Measurements from ENCODE around the gene C1QL1.

DNA sequence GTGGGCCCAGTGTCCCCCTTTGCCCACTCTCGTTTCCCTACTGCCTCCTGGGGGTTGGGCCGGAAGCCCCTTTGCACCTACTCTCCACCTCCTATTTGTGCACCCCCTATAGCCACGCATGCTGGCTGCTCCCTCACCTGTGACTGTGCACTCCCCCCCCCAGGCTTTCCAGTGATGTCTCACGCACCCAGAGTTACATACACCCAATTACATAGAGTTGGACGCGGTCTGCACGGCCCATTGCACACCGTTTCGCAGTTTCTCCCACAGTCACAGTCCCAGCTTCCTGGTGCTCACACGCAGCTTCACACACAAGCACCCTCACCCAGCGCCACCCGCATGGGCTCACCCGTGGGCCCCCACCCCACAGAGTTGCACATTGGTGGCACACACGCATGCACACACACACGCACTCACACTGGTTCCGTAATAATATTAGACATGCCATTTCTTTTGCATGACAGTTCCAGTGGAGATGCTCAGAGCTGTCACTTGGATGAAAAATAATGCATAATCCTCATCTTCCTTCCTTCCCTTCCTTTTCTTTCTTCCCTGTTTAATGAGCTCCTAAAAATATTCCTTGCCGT, 21.5 kb upstream of the C1QL1 start:
- TF ChIP-seq, protein P1, sequence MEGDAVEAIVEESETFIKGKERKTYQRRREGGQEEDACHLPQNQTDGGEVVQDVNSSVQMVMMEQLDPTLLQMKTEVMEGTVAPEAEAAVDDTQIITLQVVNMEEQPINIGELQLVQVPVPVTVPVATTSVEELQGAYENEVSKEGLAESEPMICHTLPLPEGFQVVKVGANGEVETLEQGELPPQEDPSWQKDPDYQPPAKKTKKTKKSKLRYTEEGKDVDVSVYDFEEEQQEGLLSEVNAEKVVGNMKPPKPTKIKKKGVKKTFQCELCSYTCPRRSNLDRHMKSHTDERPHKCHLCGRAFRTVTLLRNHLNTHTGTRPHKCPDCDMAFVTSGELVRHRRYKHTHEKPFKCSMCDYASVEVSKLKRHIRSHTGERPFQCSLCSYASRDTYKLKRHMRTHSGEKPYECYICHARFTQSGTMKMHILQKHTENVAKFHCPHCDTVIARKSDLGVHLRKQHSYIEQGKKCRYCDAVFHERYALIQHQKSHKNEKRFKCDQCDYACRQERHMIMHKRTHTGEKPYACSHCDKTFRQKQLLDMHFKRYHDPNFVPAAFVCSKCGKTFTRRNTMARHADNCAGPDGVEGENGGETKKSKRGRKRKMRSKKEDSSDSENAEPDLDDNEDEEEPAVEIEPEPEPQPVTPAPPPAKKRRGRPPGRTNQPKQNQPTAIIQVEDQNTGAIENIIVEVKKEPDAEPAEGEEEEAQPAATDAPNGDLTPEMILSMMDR (IDR thresholded peaks at IDR 0.05 in 4 of 5, conservative IDR thresholded peaks at IDR 0.05 in 1 of 5), result no peak
- no peak for TF ChIP-seq POLR2A (IDR thresholded peaks at IDR 0.05)

All from gastrocnemius medialis (tissue), 4 donors.